Progenitor cell of endocrine pancreas (in vitro differentiated cells): ENCODE results near the gene SLFN12L. TPM values are rescaled to one million over a fixed set of nuclear protein-coding genes. Genes with fewer than 3 reads are reported as not detected.

ENCODE experiments used
- DNase-seq: peaks from one replicate; pipeline ENCODE4 v3.0.0; 2021; ENCODE audit warnings: low spot score; ENCODE audit not compliant: unreplicated experiment
- H3K27ac Mint-ChIP-seq: 2 replicates; pipeline ENCODE4 v1.8.0; 2021; ENCODE audit warnings: mild to moderate bottlenecking, moderate library complexity, mixed read lengths
- H3K27me3 Mint-ChIP-seq: 2 replicates; pipeline ENCODE4 v1.8.0; 2021; ENCODE audit warnings: mixed read lengths
- H3K36me3 Mint-ChIP-seq: 2 replicates; pipeline ENCODE4 v1.8.0; 2022; ENCODE audit warnings: mixed read lengths; ENCODE audit not compliant: insufficient read depth
- H3K4me1 Mint-ChIP-seq: 2 replicates; pipeline ENCODE4 v1.8.0; 2021; ENCODE audit warnings: low read depth, mixed read lengths
- H3K4me3 Mint-ChIP-seq: 2 replicates; pipeline ENCODE4 v1.8.0; 2021; ENCODE audit warnings: low read depth, mild to moderate bottlenecking, moderate library complexity, mixed read lengths
- H3K9me3 Mint-ChIP-seq: 2 replicates; pipeline ENCODE4 v1.8.0; 2021; ENCODE audit warnings: low read depth, mixed read lengths
- CTCF ChIP-seq: fragments of 200-600 bp; sonication (generic); IDR thresholded peaks from one replicate; pipeline ENCODE4 v1.5.0; 2021; ENCODE audit warnings: antibody characterized with exemption, mild to moderate bottlenecking; ENCODE audit not compliant: unreplicated experiment
- total RNA-seq: library from RNA; stranded (reverse); gene quantifications from 2 replicates; pipeline ENCODE4 v1.2.1, GENCODE V29; 2021

The SLFN12L gene
- total RNA-seq, 1 donor from 2014 or later: not detected

GRCh38 chr17:35486920-35487732 lies 50.4 kb downstream of the SLFN12L start:
- Mint-ChIP-seq H3K4me3 (peak overlapping the region; percentile 62), H3K27me3 (peaks cover 82% of the 10 kb centered on the region), H3K4me1 (no peaks in the 10 kb centered on the region)

GRCh38 chr17:35479271-35479670 lies 58.2 kb downstream of the SLFN12L start:
- H3K9me3 Mint-ChIP-seq: no peaks in the 10 kb centered on the region
- H3K4me3 Mint-ChIP-seq: no peak overlapping the region
- H3K27me3 Mint-ChIP-seq: peaks cover 51% of the 10 kb centered on the region
- no peaks in the 10 kb centered on the region for H3K36me3 Mint-ChIP-seq
- H3K4me1 Mint-ChIP-seq: no peaks in the 10 kb centered on the region
- DNase-seq: no peak
- TF ChIP-seq CTCF: no peak
- H3K27ac Mint-ChIP-seq: no peak overlapping the region

More at GRCh38 chr17:35486920-35487732, 50.4 kb downstream of the SLFN12L start:
- TF ChIP-seq CTCF: no peak
- Mint-ChIP-seq H3K36me3 (no peaks in the 10 kb centered on the region), H3K9me3 (no peaks in the 10 kb centered on the region), H3K27ac (no peak overlapping the region)
- no peak for DNase-seq

- Mint-ChIP-seq H3K36me3 (no peaks in the 10 kb centered on the region), H3K4me1 (no peaks in the 10 kb centered on the region), H3K27me3 (peaks cover 43% of the 10 kb centered on the region), H3K27ac (no peak overlapping the region), H3K9me3 (no peaks in the 10 kb centered on the region), H3K4me3 (no peak overlapping the region)
- no peak for DNase-seq
- no peak for TF ChIP-seq CTCF
Observed at GRCh38 chr17:35477248-35477647, 60.2 kb downstream of the SLFN12L start.

- Mint-ChIP-seq H3K4me1 (no peaks in the 10 kb centered on the region), H3K27ac (no peak overlapping the region), H3K36me3 (no peaks in the 10 kb centered on the region), H3K27me3 (peaks cover 43% of the 10 kb centered on the region), H3K9me3 (no peaks in the 10 kb centered on the region), H3K4me3 (no peak overlapping the region)
- TF ChIP-seq CTCF: no peak
- DNase-seq: no peak
Observed at GRCh38 chr17:35476283-35476820, 61.1 kb downstream of the SLFN12L start.

GRCh38 chr17:35468475-35468874 lies 69.0 kb downstream of the SLFN12L start:
- Mint-ChIP-seq H3K27me3 (peaks cover 3% of the 10 kb centered on the region), H3K4me1 (no peaks in the 10 kb centered on the region), H3K27ac (no peak overlapping the region), H3K9me3 (no peaks in the 10 kb centered on the region), H3K4me3 (no peak overlapping the region), H3K36me3 (no peaks in the 10 kb centered on the region)
- DNase-seq: no peak
- no peak for TF ChIP-seq CTCF
